Mucosa of gallbladder (tissue), 1 donor: ENCODE measurements around the gene SUGP1. TPM values are rescaled to one million over a fixed set of nuclear protein-coding genes. Genes with fewer than 3 reads are reported as not detected.

Experiments used
- DNase-seq: peaks from one replicate; pipeline ENCODE4 v3.0.0-alpha.2; 2020; ENCODE audit warnings: low spot score
- total RNA-seq: library from RNA; stranded (reverse); gene quantifications from one replicate; pipeline ENCODE4 v1.2.1, GENCODE V29; 2021
- donor health status: DM: no; HTN: no; CAD: no.

SUGP1 gene
- total RNA-seq, 1 donor from 2014 or later = 53.1 TPM

- DNase-seq = no peak
Observed at GRCh38 chr19:19297759-19298158, 22.6 kb downstream of the SUGP1 start.

DNA sequence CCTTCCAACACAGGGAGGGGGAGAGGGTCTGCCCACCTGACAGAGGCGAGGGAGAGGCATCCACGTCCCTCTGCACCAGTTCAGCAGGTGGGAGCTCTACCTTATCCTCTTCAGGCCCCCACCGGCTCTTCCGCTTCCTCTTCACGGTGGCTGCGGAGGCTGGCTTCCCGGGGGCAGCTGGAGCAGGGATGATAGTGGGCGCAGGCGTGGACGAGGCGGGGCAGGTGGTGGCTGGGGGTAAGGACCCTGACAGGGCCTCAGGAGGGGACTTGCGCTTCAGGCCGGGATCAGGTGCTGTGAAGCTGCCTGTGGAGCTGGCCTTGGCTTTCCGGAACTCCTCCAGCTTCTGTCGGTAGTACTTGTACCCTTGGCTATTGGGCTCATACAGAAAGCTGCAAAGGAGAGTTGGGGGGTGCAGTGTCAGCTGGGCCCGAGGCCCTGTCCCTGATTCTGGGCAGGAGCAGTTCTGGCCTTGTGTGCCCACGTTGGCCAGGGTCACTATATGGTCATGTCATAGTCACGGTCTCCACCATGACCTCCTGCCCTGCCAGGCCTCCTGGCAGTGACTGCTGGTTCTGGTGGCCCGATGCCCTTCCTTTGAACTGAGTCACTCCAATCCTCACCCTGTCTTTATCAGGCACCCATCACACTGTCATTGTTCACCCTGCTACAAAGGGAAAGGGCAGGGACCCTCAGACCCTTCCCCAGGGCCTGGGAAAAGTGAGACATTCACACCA is 23.2 kb downstream of the SUGP1 start:
- DNase-seq = no peak

DNA sequence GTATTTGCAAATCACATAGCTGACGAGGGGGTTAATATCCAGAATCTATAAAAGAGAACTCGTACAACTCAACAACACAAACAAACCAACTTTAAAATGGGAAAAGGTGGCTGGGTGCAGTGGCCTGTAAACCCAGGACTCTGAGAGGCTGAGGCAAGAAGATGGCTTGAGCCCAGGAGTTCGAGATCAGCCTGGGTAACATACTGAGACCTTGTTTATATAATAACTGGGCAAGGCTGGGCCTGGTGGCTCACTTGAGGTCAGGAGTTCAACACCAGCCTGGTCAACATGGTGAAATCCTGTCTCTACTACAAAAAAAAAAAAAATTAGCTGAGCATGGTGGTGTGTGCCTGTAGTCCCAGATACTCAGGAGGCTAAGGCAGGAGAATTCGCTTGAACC is 25.4 kb downstream of the SUGP1 start:
- no peak for DNase-seq

DNA sequence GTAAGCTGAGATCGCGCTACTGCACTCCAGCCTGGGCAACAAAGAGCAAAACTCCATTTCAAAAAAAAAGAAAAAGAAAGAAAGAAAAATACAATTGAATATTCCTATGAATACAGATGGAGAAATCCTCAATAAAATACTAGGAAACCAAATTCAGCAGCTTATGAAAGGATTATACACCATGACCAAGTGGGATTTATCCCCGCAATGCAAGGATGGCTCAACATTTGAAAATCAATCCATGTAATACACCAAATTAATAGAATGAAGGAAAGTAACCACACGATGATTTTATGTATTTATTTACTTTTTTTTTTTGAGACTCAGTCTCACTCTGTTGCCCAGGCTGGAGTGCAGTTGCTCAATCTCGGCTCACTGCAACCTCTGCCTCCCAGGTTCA is 27.7 kb downstream of the SUGP1 start:
- DNase-seq = no peak

DNA sequence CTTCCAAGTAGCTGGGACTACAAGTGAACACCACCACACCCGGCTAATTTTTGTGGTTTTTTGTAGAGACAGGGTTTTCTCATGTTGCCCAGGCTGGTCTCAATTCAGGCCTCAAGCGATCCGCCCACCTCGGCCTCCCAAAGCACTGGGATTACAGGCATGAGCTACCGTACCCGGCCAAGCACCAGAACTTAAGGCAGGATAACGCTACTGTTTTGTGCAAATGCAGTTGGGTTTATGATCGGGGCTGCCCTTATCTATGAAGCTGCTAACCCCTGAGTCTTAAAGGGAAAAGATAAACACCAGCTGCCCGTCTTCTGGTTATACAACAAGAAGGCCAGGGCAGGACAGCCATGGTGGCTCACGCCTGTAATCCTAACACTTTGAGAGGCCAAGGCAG is 34.6 kb downstream of the SUGP1 start:
- DNase-seq = no peak

GRCh38 chr19:19280561-19280960 is 39.7 kb downstream of the SUGP1 start:
- DNase-seq = no peak

- DNase-seq = no peak
Observed at GRCh38 chr19:19279853-19280252, 40.5 kb downstream of the SUGP1 start.

DNA sequence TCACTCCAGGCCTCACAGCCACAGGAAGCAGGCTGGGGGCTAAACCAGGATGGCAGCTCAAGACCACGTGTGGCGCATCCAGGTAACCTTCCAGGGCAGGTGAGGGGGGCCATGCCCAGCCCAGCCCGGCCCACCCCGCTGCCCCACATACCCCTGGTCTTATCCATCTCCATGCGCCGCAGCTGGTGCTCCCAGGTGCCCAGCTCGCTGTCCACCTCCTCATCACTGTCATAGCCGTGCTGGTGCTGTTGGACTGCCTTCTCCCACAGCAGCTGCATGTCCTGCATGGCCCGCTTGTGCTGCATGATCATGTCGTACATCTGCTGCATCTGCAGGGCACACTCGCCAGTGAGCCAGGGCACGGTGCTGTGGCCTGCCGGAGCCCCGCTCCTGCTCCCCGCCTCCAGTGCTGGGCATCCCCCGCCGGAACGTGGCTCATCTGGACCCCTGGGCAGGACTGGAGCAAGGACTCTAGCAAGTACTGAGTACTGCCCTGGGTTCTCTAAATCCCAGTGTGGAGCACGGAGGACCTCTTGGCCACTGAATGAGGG is 41.2 kb downstream of the SUGP1 start:
- no peak for DNase-seq

DNA sequence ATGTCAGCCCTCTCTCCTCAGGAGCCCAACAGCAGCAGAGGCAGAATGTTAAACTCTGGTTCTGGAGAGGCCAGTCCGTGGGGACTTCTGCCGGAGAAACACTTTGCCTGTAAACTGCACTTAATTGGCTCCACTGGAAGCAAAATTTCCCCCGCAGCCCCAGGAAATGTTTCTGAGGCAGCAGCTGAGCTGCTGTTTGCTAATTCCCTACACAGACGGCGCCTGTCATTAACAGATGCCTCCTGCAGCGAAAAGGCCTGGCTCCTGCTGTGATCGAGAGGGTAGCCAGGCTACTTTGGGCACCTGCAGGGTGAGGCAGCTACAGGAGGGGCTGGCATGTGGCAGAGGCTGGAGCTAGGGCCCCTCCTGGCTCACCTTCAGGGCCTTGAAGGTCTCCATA is 42.0 kb downstream of the SUGP1 start:
- no peak for DNase-seq

DNA sequence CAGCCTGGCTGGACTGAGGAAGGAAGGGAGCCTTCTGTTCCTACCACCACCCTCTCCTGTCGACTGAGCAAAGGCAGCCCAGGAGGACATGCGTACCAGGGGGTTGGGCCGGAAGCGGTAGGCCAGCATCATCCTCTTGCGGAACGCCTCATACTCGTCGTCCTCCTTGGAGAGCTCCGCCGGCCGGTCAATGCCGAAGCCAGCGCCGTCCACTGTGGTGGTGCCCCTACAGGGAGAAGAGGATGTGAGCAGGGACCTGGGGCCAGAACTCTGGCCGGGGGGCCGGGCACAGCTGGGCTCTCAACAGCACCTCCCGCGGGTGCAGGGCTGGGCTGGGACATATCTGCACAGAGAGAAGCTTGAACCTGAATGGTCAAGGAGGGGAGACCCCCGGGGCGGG is 43.5 kb downstream of the SUGP1 start:
- DNase-seq = no peak

DNA sequence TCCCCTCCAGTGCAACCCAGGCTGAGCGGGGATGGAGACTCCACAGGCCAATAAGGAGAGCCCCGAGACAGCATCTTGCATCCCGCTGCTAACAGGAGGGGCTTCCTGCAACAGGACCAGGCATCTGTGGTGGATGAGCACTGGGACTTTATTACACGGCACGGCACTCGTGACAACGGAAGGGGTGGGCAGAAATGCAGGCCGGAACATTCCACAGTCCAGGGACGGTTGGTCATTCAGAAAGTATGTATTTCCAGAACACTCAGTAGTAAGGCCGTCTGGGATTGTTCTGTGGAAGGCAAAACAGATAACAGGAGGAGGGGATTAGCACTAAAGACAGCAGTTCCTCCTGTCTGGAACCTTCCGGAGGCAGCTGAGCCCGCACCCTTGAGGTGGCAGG is 43.9 kb downstream of the SUGP1 start:
- peak; percentile 27 for DNase-seq

DNA sequence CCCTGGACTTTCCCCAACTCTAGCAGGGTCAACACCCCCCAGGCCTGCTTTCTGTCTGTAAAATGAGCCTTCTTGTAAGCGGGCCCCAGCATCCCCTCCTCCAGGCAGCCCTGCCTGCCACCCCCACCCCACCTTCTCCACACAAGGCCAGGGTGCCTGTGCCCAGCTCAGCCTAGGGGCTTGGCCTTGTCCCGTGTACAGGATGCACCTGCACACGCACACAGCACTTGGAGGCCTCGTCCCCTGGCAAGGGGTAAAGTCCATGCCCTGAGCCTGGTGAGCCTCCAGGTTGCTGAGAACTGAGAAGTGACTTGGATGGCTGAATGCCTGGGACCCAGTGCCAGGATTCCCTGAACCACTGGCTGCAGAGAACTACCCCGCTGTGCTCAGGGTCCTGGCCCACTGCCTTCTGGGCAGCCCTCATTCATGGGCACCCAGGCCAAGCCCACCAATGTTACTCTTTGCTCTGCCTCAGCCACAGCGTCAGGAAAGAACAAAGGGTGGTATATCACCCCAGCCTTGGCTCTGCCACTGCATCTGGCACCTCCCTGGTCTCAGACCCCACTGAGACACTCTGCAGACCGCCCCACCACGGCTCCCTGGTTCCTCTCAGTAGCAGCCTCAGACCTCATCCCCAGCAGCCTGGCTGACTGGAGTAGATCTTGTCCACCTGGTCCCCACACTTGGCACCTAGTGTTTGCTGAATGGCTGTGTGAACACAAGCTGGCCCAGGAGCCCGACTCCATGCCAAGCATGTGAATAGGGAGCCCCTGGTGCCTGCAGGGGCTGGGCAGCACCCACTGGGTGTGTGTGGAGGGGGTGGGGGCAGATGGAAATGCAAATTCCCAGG is 45.4 kb downstream of the SUGP1 start:
- DNase-seq = no peak

DNA sequence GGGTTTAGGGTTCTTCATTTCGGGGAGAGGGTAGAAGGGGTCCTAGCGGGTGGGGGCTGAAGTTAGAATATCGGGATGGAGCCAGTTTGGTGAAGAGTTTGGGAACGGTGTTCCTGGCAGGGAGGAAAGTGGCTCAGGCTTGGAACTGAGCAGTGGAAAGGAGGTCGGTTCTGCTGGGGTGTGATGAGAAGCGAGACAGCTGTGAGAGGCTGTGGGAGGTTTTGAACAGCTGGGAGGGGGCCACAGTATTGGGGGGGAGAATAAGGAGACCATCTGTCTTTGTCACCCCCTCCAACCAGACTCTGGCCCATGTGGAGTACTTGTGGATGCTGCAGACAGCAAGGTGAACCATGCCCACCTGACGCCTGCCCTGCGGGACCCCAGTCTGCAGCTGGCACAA is 46.2 kb downstream of the SUGP1 start:
- DNase-seq = no peak

- DNase-seq = no peak
Observed at GRCh38 chr19:19271828-19272599, 48.3 kb downstream of the SUGP1 start.

DNA sequence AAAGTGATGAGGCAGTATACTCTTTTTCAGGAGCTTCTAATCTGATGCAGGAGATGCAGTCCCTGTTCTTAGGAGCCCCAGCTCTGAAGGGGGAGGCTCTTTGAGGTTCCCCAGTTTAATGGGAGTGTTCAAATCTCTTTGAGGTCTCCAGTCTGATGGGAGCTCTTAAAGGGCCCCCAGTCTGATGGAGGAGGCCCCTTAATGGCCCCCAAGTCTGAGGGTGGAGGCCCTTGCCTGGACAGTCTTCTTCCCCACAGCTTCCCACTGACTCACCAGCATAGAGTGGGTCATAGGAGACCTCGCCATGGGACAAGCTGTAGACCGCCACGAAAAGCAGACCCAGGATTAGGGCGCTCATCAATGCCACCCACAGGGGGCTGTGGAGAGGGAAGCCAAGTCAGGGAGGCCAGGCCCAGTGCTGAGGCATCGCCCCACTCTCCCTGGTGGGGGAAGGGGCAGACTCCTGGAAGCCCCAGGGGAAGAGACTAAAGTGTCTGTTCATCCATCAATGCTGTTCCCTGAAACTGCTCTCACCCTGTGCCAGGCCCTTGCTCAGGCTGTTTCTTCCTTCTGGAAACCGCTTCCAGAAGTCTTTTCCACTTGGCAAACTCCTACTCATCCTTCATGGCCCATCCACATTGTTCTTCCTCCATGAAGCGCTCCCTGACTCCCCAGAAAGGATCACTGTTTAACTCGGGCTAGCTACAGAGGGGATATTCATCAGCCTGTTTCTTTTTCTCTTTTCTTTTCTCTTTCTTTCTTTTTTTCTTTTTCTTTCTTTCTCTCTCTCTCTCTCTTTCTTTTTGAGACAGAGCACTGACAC is 49.3 kb downstream of the SUGP1 start:
- DNase-seq = no peak

DNA sequence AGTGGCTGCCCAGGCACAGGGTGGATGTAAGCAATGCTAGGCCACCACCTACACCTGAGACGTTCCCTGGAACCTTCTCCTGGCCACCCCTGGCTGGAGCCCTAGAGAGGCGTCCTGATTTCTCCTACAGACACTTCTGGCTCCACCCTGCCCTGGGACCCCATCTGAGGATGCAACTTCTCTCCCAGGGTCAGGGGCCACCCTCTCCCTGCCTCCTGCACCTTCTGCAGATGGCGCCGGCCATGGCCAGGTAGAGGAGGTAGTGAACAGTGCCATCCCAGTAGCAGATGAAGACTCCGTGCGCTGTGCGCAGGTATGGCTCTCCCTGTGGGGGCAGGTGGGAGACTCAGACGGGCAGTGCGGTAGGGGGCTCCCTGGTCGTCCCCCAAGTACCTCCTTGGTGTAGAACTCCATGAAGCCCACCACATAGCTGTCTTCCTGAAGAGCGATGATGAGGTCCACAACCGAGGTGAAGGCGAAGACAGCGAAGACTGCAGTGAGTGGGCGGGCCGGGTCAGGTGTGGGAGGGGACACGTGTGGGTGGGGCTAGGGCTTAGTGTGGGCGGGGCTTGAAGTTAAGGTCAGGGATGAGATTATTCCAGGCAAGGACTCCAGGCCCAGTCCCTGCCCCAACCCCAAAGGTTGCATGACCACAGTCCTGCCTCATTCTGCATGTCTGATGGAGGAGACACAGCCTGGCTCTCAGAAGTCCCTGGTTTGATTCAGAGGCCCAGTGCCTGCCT is 50.2 kb downstream of the SUGP1 start:
- DNase-seq = no peak

DNA sequence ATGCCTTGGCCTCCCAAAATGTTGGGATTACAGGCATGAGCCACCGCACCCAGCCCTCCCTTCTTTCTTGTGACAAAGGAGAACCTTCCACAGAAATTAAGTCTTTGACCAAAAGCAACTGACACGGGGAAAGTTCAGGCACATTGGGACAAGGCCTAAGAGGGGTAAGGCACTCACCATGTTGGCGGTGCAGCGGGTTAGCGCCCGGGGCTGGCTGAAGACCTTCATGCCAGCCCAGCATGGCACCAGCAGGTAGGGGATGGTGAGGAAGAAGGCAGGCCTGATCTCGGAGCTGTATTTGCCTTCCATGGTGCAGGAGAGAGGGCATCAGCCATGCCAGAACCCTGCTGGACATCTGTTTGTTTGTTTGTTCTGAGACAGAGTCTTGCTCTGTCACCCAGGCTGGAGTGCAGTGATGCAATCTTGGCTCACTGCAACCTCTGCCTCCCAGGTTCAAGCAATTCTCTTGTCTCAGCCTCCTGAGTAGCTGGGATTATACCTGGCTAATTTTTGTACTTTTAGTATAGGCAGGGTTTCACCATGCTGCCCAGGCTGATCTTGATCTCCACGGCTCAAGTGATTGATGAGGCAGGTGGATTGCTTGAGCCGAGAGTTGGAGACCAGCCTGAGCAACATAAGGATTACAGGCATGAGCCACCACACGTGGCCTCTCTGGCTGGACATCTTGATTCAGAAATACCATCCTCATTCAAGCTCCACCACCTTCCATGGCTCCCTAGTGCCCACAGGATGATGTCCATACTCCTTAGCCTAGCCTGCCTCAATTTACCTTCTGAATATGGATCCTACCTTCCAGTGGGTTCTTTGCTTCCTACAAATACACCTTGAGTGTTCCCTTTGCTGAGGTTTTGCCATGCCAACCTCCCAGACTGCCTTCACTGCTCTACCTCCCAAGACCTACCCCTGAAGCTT is 51.6 kb downstream of the SUGP1 start:
- DNase-seq = no peak

DNA sequence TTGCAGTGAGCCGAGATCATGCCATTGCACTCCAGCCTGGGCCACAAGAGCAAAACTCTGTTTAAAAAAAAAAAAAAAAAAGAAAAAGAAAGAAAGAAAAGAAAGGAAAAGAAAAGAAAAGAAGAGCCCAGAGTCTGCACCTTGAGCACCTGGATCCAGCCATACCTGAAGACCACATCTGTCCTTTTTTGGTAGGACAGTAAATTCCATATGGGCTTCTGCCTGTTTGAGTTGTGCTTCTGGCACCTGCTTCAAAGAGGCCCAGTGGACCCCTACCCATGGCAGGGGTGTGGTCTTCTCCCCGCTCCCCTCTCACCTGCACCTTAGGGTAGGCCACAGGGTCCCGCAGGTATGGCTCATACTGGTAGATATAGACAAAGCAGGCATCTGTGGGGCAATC is 53.0 kb downstream of the SUGP1 start:
- no peak for DNase-seq

DNA sequence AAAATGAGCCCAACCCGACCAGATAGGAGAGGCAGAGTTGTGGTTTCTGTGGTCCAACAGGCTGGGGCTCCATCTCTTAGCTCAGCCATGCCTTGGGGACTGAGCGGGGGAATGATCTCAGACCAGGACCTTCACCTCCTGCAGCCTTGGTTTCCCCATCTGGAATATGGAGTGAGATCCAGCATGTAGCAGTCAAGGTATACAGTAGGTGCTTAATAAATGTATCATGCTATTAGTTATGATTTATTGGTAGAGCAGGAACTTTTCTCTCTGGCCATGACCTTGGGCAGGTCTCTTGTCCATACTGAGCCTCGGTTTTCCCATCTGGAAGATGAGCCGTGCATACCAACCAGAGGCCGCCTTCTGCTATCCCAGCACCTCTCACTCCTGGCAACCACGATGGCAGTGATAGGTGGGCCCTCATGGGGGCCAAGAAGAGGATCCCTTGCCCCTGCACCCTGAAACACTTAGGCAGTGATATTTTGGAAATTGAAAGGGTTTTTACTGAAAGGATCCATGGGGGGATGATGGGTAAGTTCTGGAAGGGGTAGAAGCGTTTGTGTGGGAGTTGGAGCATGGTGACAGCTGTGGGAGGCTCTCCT is 56.3 kb downstream of the SUGP1 start:
- DNase-seq = no peak
